Smooth muscle cell of the coronary artery (primary cell): ENCODE results near the gene PCDHGB5. TPM values are rescaled to one million over a fixed set of nuclear protein-coding genes. Genes with fewer than 3 reads are reported as not detected.

Experiments used
- total RNA-seq: library from RNA; depleted of rRNA; stranded (reverse); fragments of >200 nt; gene quantifications from 2 replicates; pipeline ENCODE4 v1.2.3, GENCODE V29; 2014; ENCODE audit warnings: low replicate concordance

PCDHGB5 gene
- total RNA-seq, result 11.5 and 16.9 TPM in 2 replicates

GRCh38 chr5:141397756-141398551, at the start of gene PCDHGB5:
Gene PCDHGB5 (plus strand): TSS chr5:141397947. CDS start chr5:141398128, 181 bp downstream.

GRCh38 chr5:141349917-141350619, 47.7 kb upstream of the PCDHGB5 start, which contains the start of gene PCDHGB1:
Gene PCDHGB1 (plus strand): TSS chr5:141350099. CDS start chr5:141350261, 162 bp downstream.

DNA sequence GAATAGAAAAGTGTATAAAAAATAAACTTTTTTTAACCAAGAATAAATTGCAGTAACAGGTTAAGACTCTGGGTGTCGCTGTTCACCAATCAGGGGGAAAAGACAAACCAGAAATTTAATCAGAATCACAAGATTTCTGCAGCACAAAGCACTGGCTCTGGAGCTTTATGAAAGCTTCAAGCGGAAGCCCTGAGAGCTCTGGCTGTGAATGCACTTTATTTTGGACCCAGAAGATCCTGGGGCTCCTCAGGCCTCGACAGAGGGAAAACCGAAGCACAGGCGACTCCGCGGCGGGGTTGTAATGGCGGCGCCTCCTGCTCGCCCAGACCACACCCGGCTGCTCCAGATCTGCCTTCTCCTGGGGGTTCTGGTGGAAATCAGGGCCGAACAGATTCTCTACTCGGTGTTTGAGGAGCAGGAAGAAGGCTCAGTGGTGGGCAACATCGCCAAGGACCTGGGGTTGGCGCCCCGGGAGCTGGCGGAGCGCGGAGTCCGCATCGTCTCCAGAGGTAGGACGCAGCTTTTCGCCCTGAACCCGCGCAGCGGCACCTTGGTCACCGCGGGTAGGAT, 42.8 kb upstream of the PCDHGB5 start, which contains the start of gene PCDHGA4:
Gene PCDHGA4, plus strand, starts transcription at position 122 of the 570 bp plus-strand sequence. Its CDS starts 87 bp downstream, at position 209.

DNA sequence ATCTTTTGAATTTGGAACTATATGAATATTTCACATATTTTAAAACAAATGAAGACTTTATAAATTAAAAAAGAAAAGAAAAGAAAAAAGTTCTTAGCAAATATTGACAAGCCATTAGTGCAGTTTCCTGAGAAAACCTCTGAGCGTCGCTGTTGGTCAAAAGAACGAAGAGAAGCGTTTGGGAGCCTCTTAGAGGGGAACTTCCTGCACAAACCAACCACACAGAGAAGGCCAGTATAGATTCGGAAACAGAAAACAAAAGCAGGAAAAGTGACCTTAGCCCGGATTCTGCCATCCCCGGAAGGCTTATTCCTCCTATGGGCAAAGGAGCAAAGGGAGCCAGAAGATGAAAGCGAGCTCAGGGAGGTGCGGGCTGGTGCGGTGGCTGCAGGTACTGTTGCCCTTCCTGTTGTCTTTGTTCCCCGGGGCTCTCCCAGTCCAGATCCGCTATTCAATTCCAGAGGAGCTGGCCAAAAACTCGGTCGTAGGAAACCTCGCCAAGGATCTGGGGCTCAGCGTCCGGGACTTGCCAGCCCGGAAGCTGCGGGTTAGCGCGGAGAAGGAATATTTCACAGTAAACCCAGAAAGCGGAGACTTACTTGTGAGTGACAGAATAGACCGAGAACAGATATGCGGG, 37.8 kb upstream of the PCDHGB5 start, which contains the start of gene PCDHGB2:
Gene PCDHGB2, plus strand, starts transcription at position 205 of the 637 bp plus-strand sequence. Its CDS starts 142 bp downstream, at position 347.

GRCh38 chr5:141363952-141364660, 33.6 kb upstream of the PCDHGB5 start, which contains the start of gene PCDHGA5:
Gene PCDHGA5 (plus strand): TSS chr5:141364162. CDS start chr5:141364331, 169 bp downstream.

DNA sequence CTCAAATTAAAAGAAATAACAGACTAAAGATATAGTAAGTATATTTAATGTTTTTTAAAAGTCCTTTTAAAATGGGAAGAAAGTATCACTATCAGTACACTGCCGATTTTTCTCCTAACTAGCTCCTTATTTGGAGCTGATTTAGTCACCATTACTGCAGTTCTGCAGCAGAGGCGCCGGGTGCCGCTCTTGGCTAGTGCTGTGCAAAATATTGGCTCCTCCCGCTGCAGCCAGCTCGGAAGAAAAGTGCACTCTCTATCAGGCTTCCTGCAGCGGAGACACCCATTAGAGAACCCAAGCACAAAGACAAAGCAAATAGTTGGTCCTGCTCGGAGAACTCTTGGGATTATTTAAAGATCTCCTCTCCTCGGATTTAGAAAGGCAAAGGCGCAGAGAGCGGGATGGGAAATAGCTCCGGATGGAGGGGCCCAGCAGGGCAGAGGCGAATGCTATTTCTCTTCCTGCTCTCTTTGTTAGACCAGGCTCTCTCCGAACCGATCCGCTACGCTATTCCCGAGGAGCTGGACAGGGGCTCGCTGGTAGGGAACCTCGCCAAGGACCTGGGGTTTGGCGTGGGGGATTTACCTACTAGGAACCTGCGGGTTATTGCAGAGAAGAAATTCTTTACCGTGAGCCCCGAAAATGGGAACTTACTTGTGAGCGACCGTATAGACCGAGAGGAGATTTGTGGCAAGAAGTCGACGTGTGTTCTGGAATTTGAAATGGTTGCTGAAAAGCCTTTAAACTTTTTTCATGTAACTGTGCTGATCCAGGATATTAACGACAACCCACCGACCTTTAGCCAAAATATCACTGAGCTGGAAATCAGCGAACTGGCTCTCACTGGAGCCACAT, 27.5 kb upstream of the PCDHGB5 start, which contains the start of gene PCDHGB3:
Gene PCDHGB3, plus strand, starts transcription at position 249 of the 855 bp plus-strand sequence. Its CDS starts 153 bp downstream, at position 402.

DNA sequence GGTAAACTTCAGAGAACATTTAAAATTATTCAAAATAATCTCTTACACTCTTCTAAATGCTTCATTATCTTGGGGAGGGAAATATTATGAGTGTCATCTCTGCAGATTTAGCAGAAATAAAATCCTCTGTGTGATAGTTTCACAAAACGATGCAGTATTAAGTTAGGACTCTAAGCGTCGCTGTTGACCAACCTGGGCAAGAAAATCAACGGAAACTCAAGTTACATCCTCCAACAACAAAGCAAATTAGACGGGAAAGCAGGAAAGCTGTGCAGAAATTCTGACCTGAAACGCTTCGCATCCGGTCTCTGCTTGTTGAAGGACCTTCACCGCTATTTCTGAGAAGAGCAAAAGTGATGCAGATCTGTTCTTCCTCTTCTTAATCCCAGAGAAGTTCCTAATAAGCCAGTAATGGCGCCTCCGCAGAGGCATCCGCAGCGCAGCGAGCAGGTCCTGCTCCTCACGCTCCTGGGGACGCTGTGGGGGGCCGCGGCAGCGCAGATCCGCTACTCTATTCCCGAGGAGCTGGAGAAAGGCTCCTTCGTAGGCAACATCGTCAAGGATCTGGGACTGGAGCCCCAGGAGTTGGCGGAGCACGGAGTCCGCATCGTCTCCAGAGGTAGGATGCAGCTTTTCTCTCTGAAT, 24.0 kb upstream of the PCDHGB5 start, which contains the start of gene PCDHGA6:
Gene PCDHGA6, plus strand, starts transcription at position 219 of the 645 bp plus-strand sequence. Its CDS starts 193 bp downstream, at position 412.

GRCh38 chr5:141382469-141383294, 15.1 kb upstream of the PCDHGB5 start, which contains the start of gene PCDHGA7:
Gene PCDHGA7 (plus strand): TSS chr5:141382742. CDS start chr5:141382900, 158 bp downstream.

DNA sequence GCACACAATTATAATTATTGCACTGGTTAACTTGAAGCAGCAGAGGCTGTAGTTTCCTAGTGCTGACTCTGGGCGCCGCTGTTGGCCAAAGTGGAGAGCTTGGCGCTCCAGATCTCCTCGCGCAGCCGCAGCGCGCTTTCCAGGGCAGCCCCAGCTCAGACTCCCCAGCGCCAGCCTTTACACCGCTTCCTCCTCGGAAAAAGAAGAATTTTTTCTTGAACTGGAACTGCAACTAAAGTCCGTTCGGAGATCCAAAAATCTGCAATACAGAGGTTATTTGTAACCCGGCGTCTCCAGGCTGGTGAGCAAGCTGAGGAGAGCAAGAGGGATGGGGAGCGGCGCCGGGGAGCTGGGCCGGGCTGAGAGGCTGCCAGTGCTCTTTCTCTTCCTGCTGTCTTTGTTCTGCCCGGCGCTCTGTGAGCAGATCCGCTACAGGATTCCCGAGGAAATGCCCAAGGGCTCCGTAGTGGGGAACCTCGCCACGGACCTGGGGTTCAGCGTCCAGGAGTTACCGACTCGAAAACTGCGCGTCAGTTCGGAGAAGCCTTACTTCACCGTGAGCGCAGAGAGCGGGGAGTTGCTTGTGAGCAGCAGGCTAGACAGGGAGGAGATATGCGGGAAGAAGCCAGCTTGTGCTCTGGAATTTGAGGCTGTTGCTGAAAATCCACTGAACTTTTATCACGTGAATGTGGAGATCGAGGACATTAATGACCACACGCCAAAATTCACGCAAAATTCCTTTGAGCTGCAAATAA, 10.0 kb upstream of the PCDHGB5 start, which contains the start of gene PCDHGB4:
Gene PCDHGB4, plus strand, starts transcription at position 142 of the 755 bp plus-strand sequence. Its CDS starts 187 bp downstream, at position 329.

DNA sequence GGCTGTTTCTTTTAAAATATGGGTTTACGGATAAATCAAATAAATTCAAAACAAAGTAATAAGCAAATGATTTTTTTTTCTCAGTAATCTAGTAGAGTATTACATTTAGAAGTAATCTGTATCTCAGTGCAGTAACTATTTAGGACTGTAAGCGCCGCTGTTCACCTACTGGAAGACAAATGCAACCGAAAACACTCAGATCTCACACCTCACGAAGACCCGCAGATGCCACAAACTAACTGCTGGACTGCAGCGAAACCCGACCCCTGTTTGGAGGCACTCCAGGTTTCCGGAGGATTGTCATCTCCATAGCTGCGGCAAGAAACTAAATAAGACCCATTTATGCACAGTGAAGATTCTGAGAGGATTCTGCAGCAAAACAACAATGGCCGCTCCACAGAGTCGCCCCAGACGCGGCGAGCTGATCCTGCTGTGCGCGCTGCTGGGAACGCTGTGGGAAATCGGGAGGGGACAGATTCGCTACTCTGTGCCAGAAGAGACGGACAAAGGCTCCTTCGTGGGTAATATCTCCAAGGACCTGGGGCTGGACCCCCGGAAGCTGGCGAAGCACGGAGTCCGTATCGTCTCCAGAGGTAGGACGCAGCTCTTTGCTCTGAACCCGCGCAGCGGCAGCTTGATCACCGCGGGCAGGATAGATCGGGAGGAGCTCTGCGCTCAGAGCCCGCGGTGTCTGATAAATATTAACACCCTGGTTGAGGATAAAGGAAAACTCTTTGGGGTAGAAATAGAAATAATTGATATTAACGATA, 5.1 kb upstream of the PCDHGB5 start, which contains the start of gene PCDHGA8:
Gene PCDHGA8, plus strand, starts transcription at position 205 of the 770 bp plus-strand sequence. Its CDS starts 181 bp downstream, at position 386.

DNA sequence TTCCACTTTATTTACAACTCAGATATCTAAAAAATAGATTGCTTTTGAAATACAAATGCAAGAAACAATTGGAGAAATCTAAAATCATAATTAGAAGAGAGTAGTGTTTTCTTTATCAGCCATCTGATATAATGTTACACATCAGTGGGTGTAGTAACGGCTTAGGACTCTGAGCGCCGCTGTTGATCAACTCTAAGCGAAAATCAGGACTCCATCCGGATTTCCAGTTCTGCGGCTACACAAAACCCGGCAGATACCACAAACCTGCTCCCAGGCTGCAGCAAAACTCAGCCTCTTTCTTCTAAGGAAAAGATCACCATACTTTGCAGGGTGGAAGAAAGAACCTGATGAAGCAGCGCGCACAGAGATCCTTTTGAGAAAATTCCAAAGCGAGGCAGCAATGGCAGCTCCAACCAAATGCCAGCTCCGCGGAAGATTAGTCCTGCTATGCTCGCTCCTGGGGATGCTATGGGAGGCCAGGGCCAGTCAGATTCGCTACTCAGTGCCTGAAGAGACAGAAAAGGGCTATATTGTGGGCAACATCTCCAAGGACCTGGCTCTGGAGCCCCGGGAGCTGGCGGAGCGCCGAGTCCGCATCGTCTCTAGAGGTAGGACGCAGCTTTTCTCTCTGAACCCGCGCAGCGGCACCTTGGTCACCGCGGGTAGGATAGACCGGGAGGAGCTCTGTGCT, 5.0 kb downstream of the PCDHGB5 start, which contains the start of gene PCDHGA9:
Gene PCDHGA9, plus strand, starts transcription at position 226 of the 691 bp plus-strand sequence. Its CDS starts 175 bp downstream, at position 401.

DNA sequence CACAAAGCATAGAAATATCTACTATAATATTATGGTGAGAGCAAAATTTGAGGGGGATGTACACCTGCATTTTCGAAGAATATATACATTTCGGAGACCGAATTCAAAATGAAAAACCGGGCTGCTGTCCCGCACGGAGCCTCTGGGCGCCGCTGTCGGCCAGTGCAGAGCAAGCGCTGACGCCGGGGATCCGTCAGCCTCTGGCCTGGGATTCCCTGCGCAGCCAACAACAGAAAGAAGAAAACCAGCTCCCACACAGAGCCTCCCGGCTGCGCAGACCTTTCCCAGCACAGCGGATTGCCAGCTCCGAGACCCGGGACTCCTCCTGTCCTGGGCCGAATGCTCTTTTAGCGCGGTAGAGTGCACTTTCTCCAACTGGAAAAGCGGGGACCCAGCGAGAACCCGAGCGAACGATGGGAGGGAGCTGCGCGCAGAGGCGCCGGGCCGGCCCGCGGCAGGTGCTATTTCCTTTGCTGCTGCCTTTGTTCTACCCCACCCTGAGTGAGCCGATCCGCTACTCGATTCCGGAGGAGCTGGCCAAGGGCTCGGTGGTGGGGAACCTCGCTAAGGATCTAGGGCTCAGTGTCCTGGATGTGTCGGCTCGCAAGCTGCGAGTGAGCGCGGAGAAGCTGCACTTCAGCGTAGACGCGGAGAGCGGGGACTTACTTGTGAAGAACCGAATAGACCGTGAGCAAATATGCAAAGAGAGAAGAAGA, 10.2 kb downstream of the PCDHGB5 start, which contains the start of gene PCDHGB6:
Gene PCDHGB6, plus strand, starts transcription at position 232 of the 716 bp plus-strand sequence. Its CDS starts 182 bp downstream, at position 414.

GRCh38 chr5:141412854-141413539, 15.2 kb downstream of the PCDHGB5 start, which contains the start of gene PCDHGA10:
Gene PCDHGA10 (plus strand): TSS chr5:141412987. CDS start chr5:141413176, 189 bp downstream.

GRCh38 chr5:141417494-141418172, 19.9 kb downstream of the PCDHGB5 start, which contains the start of gene PCDHGB7:
Gene PCDHGB7 (plus strand): TSS chr5:141417677. CDS start chr5:141417860, 183 bp downstream.

